SK-N-SH (cell line): ENCODE results near the gene STX19. TPM values are rescaled to one million over a fixed set of nuclear protein-coding genes. Genes with fewer than 3 reads are reported as not detected.
A peak's percentile ranks its signal among the peaks of the same experiment; 100 is the strongest.

Source experiments
- CTCF ChIA-PET: fragments of 300-600, 350-600 bp; formaldehyde crosslinking; extraction: SDS; loops from one replicate; lab custom pipeline; 2021; lab: Yijun Ruan, JAX
- POLR2A ChIA-PET: fragments of 350-600 bp; sonication (Branson Sonifier 250); formaldehyde crosslinking; extraction: SDS; loops from one replicate; lab custom pipeline; 2020; ENCODE audit warnings: antibody characterized with exemption, inconsistent platforms; lab: Yijun Ruan, JAX
- DNase-seq: peaks from one replicate; pipeline ENCODE4 v3.0.0; 2012
- H2AFZ ChIP-seq: fragments of 200-600 bp; sonication (generic); 2 replicates; pipeline ENCODE4 v1.8.1; 2016; ENCODE audit warnings: antibody characterized with exemption, mild to moderate bottlenecking, low read depth
- H3F3A ChIP-seq: fragments of 200-600 bp; sonication (generic); replicated peaks from 2 replicates; pipeline ENCODE3; 2016; ENCODE audit warnings: antibody characterized with exemption, mild to moderate bottlenecking; ENCODE audit not compliant: insufficient read depth
- H3K27ac ChIP-seq, 2 experiments: fragments of 200-500 bp in 1 of 2; fragments of 200-600 bp in 1 of 2; sonication (Bioruptor generic) in 1 of 2; sonication (generic), shearing (Covaris generic) in 1 of 2; 2 replicates each; pipeline versions ENCODE4 v1.5.1 to v1.6.1; 2014 to 2016; ENCODE audit warnings: low read depth in 2 of 2, inconsistent platforms in 1 of 2, low read length in 1 of 2, mild to moderate bottlenecking in 1 of 2, mixed read lengths in 1 of 2
- H3K27me3 ChIP-seq: fragments of 200-600 bp; sonication (generic), shearing (Covaris generic); 2 replicates; pipeline ENCODE4 v1.6.1; 2016; ENCODE audit warnings: mixed run types; ENCODE audit not compliant: insufficient read depth
- H3K36me3 ChIP-seq, 2 experiments: fragments of 200-500 bp in 1 of 2; fragments of 200-600 bp in 1 of 2; sonication (Bioruptor generic) in 1 of 2; sonication (generic) in 1 of 2; replicated peaks in 1 of 2; 2 replicates each; pipeline versions ENCODE3 to v1.5.1; 2014 to 2016; ENCODE audit warnings: low read length in 1 of 2, mild to moderate bottlenecking in 1 of 2; ENCODE audit not compliant: insufficient read depth in 2 of 2, control insufficient read depth in 1 of 2
- H3K4me1 ChIP-seq, 2 experiments: fragments of 200-500 bp in 1 of 2; fragments of 200-600 bp in 1 of 2; sonication (Bioruptor generic) in 1 of 2; sonication (generic), shearing (Covaris generic) in 1 of 2; 2 replicates each; pipeline versions ENCODE4 v1.5.1 to v1.6.1; 2014 to 2016; ENCODE audit warnings: low read depth in 1 of 2, low read length in 1 of 2, mixed run types in 1 of 2; ENCODE audit not compliant: insufficient read depth in 2 of 2, control insufficient read depth in 1 of 2
- H3K4me2 ChIP-seq: fragments of 200-600 bp; sonication (generic), shearing (Covaris generic); 2 replicates; pipeline ENCODE4 v1.6.1; 2017; ENCODE audit warnings: mixed run types
- H3K4me3 ChIP-seq, 2 experiments: fragments of 200-500 bp in 1 of 2; fragments of 200-600 bp in 1 of 2; sonication (Bioruptor generic) in 1 of 2; sonication (generic), shearing (Covaris generic) in 1 of 2; 2 replicates each; pipeline versions ENCODE4 v1.5.1 to v1.8.1; 2014 to 2016; ENCODE audit warnings: low read depth in 2 of 2, inconsistent platforms in 1 of 2, low read length in 1 of 2, mild to moderate bottlenecking in 1 of 2, mixed read lengths in 1 of 2, moderate library complexity in 1 of 2
- H3K79me2 ChIP-seq: fragments of 200-600 bp; sonication (generic); 2 replicates; pipeline ENCODE4 v1.8.1; 2017; ENCODE audit warnings: mild to moderate bottlenecking; ENCODE audit not compliant: insufficient read depth
- H3K9ac ChIP-seq: fragments of 200-600 bp; sonication (generic); 2 replicates; pipeline ENCODE4 v1.6.1; 2017; ENCODE audit warnings: mixed run types
- H3K9me2 ChIP-seq: fragments of 200-600 bp; sonication (generic); 2 replicates; pipeline ENCODE4 v1.6.1; 2017; ENCODE audit warnings: mixed run types
- H3K9me3 ChIP-seq: fragments of 200-600 bp; sonication (generic); 2 replicates; pipeline ENCODE4 v1.6.1; 2017; ENCODE audit warnings: mixed run types, mild to moderate bottlenecking, moderate library complexity
- H4K20me1 ChIP-seq: fragments of 200-600 bp; sonication (generic); 2 replicates; pipeline ENCODE4 v1.6.1; 2017; ENCODE audit warnings: mild to moderate bottlenecking, mixed run types; ENCODE audit not compliant: insufficient read depth
- CTCF ChIP-seq: fragments of 200-600 bp; sonication (generic); IDR thresholded peaks from 2 replicates; pipeline ENCODE4 v1.6.1; 2017; ENCODE audit warnings: antibody characterized with exemption, mild to moderate bottlenecking, moderate library complexity
- EP300 ChIP-seq, 2 experiments: IDR thresholded peaks; 2 replicates each; pipeline versions ENCODE4 v1.4.0 to v1.6.1; 2012; ENCODE audit warnings: borderline replicate concordance in 1 of 2, low read depth in 1 of 2, low read length in 1 of 2
- EZH2phosphoT487 ChIP-seq: fragments of 200-600 bp; sonication (generic); IDR thresholded peaks from 2 replicates; pipeline ENCODE4 v1.6.1; 2017; ENCODE audit warnings: low read depth, mixed run types, mild to moderate bottlenecking, antibody characterized with exemption, moderate library complexity, borderline replicate concordance
- GATA2 ChIP-seq: sonication (generic); formaldehyde crosslinking; IDR thresholded peaks from 2 replicates; pipeline ENCODE4 v1.5.0; 2020; ENCODE audit warnings: mild to moderate bottlenecking, missing genetic modification reagents
- JUND ChIP-seq: IDR thresholded peaks from 2 replicates; pipeline ENCODE4 v1.4.0; 2012
- MAX ChIP-seq: IDR thresholded peaks from 2 replicates; pipeline ENCODE4 v1.4.0; 2012; ENCODE audit warnings: low read depth
- MXI1 ChIP-seq: IDR thresholded peaks from 2 replicates; pipeline ENCODE4 v1.6.1; 2012; ENCODE audit warnings: mild to moderate bottlenecking, low read depth, low read length, improper control_type of control experiment
- NFIC ChIP-seq: IDR thresholded peaks from 2 replicates; pipeline ENCODE4 v1.4.0; 2012; ENCODE audit warnings: borderline replicate concordance
- NRF1 ChIP-seq: IDR thresholded peaks from 2 replicates; pipeline ENCODE4 v1.6.1; 2012; ENCODE audit warnings: low read depth, mild to moderate bottlenecking, low read length
- POLR2AphosphoS5 ChIP-seq: IDR thresholded peaks from 2 replicates; pipeline ENCODE4 v1.6.1; 2012; ENCODE audit warnings: low read depth, low read length
- RAD21 ChIP-seq: IDR thresholded peaks from 2 replicates; pipeline ENCODE4 v1.6.1; 2012; ENCODE audit warnings: mild to moderate bottlenecking, low read length
- SIN3A ChIP-seq: IDR thresholded peaks from 2 replicates; pipeline ENCODE4 v1.6.1; 2012; ENCODE audit warnings: low read depth, mild to moderate bottlenecking, low read length, moderate library complexity, borderline replicate concordance
- SMC3 ChIP-seq: IDR thresholded peaks from 2 replicates; pipeline ENCODE4 v1.6.1; 2012; ENCODE audit warnings: low read depth, low read length, improper control_type of control experiment
- TAF1 ChIP-seq: IDR thresholded peaks from 2 replicates; pipeline ENCODE4 v1.6.1; 2012; ENCODE audit warnings: low read depth, mild to moderate bottlenecking, low read length, moderate library complexity, borderline replicate concordance
- TCF12 ChIP-seq: IDR thresholded peaks from 2 replicates; pipeline ENCODE4 v1.4.0; 2012
- TEAD4 ChIP-seq: IDR thresholded peaks from 2 replicates; pipeline ENCODE4 v1.4.0; 2012; ENCODE audit warnings: mild to moderate bottlenecking, borderline replicate concordance; ENCODE audit not compliant: insufficient read depth
- WGBS: methylation state at CpG from one replicate; pipeline ENCODE4 v1.1.6; 2017; ENCODE audit warnings: low lambda C conversion rate; 5-methylcytosine and 5-hydroxymethylcytosine counted together
- polyA plus RNA-seq, 3 experiments: library from polyadenylated mRNA; depleted of rRNA; stranded (reverse); fragments of >200 nt; gene quantifications; 2 replicates each; pipeline ENCODE4 v1.2.3, GENCODE V29; 2012

The STX19 gene
- polyA plus RNA-seq, 1 of the 3 experiments (the other 2 are of a cell fraction), result not detected

DNA sequence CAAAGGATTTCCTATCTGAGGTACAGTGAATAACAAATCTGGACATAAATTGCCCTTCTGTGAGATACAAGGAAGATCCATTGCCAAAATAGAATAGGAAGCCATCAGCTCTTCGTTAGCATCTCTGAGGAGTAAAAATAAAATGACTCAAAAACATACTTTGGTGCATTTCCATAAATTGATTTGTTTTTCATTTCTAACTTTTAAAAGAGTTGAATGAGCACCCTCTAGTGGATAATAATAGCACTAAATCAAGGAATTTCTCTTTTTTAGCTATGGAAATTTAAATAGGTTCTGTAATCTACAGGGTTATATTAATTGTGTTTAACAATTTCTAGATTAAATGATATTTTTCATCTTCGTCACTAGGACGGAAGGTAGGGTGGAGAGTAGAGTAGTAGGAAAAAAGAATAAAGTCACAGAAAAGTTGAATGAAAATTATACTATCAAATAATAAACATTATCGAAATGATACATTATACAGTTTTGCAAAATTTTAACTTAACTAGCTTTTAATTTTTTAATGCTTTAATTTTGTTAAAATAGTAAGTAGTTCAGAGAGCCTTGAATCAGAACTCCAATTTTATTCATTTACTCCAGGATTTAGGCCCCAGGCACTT, 40.9 kb upstream of the STX19 start:
- Histone ChIP-seq H3K27me3 (no peaks in the 10 kb centered on the region), H3K4me3 (no peak overlapping the region), H3K9ac (no peak overlapping the region), H4K20me1 (no peaks in the 10 kb centered on the region), H3F3A (no peaks in the 10 kb centered on the region), H3K4me1 (no peaks in the 10 kb centered on the region; a peak in 2 of 4 replicates), H3K79me2 (peaks cover 16% of the 10 kb centered on the region; the same call in 1 of the 2 replicates), H3K9me3 (no peaks in the 10 kb centered on the region), H3K27ac (no peak overlapping the region), H3K36me3 (peaks cover 14 to 25% of the 10 kb centered on the region in 2 experiments)
- 4% methylated on average over 4 of the region's 4 CpGs for WGBS
- POLR2A ChIA-PET, result no interaction called here
- CTCF ChIA-PET, result interaction anchor here (0.5 to 3.2 kb wide), 44 partner anchors 9 to 248 kb away, joined by 3 to 22 read pairs (median 4); partner anchors contain the start of gene STX19
- no peak for TF ChIP-seq TAF1
- peak; percentile 61 for TF ChIP-seq RAD21
- TF ChIP-seq CTCF, result peak; percentile 77
- TF ChIP-seq, all 33 proteins: peak for 2
- Histone ChIP-seq H2AFZ (peak overlapping the region; percentile 42; the same call in 1 of the 2 replicates), H3K9me2 (no peaks in the 10 kb centered on the region), H3K4me2 (no peak overlapping the region)
- peak; percentile 11 for DNase-seq

- peaks cover 14% of the 10 kb centered on the region for H3F3A ChIP-seq
- POLR2A ChIA-PET, result interaction anchor here (1.3 kb wide), 1 partner anchor 93 kb away, joined by 3 read pairs; no protein-coding TSS in a partner anchor
- TF ChIP-seq JUND, result no peak
- no peak for TF ChIP-seq POLR2AphosphoS5
- no peak for TF ChIP-seq RAD21
- TF ChIP-seq MAX, result no peak
- no peak for TF ChIP-seq NFIC
- TF ChIP-seq GATA2 (CRISPR knock-in tag), result no peak
- TF ChIP-seq SMC3, result no peak
- TF ChIP-seq MXI1, result no peak
- TF ChIP-seq TEAD4, result no peak
- TF ChIP-seq TCF12, result no peak
- TF ChIP-seq SIN3A, result no peak
- no peak for TF ChIP-seq EP300 (IDR thresholded peaks at IDR 0.05; ENCODE audit: borderline replicate concordance in 1 of 2, low read depth in 1 of 2, low read length in 1 of 2)
- no peak for TF ChIP-seq TAF1
- no peak for TF ChIP-seq NRF1
- TF ChIP-seq EZH2phosphoT487, result no peak
- no peak overlapping the region for H3K4me3 ChIP-seq
- H3K27ac ChIP-seq, result no peak overlapping the region
- H3K4me2 ChIP-seq, result no peak overlapping the region
- no peaks in the 10 kb centered on the region for H3K27me3 ChIP-seq
- H3K4me1 ChIP-seq, result no peaks in the 10 kb centered on the region; a peak in 2 of 4 replicates
- peaks cover 29% of the 10 kb centered on the region; the same call in 1 of the 2 replicates for H3K79me2 ChIP-seq
- CTCF ChIA-PET, result interaction anchor here (0.9 to 1.6 kb wide), 3 partner anchors 12 to 62 kb away, joined by 3 read pairs; no protein-coding TSS in a partner anchor
- H3K9me3 ChIP-seq, result no peaks in the 10 kb centered on the region
- H4K20me1 ChIP-seq, result no peaks in the 10 kb centered on the region
- no peaks in the 10 kb centered on the region for H3K9me2 ChIP-seq
- peaks cover 14 to 18% of the 10 kb centered on the region in 2 experiments for H3K36me3 ChIP-seq
- no peak overlapping the region for H3K9ac ChIP-seq
- 96% methylated on average over 5 of the region's 6 CpGs for WGBS
- no peak for DNase-seq
- H2AFZ ChIP-seq, result no peak overlapping the region
Measured at GRCh38 chr3:94066506-94067500, 38.4 kb upstream of the STX19 start.
